Suprapubic skin (tissue), 4 donors: ENCODE results near the gene AHI1. TPM values are rescaled to one million over a fixed set of nuclear protein-coding genes. Genes with fewer than 3 reads are reported as not detected.

ENCODE experiments used
- DNase-seq, 2 donors: peaks; one replicate each; pipeline ENCODE4 v3.0.0-alpha.2; 2019; ENCODE audit warnings: low spot score in 2 of 2
- H3K27ac ChIP-seq: fragments of 200-600 bp; sonication (generic); one replicate; pipeline ENCODE4 v1.5.1; 2019
- H3K27me3 ChIP-seq: fragments of 200-600 bp; sonication (generic); one replicate; pipeline ENCODE4 v1.5.1; 2019
- H3K36me3 ChIP-seq: fragments of 200-600 bp; sonication (generic); one replicate; pipeline ENCODE4 v1.5.1; 2019
- H3K4me1 ChIP-seq: fragments of 200-600 bp; sonication (generic); one replicate; pipeline ENCODE4 v1.5.1; 2019
- H3K4me3 ChIP-seq: fragments of 200-600 bp; sonication (generic); one replicate; pipeline ENCODE4 v1.5.1; 2019; ENCODE audit warnings: mild to moderate bottlenecking
- H3K9me3 ChIP-seq: fragments of 200-600 bp; sonication (generic); one replicate; pipeline ENCODE4 v1.5.1; 2019
- CTCF ChIP-seq, 2 donors: fragments of 200-600 bp in 1 of 2; fragments of 450-650 bp in 1 of 2; sonication (generic) in 1 of 2; IDR thresholded peaks; one replicate each; pipeline ENCODE4 v1.5.1; 2016 to 2019; ENCODE audit warnings: antibody characterized with exemption in 2 of 2, mild to moderate bottlenecking in 1 of 2, moderate library complexity in 1 of 2
- EP300 ChIP-seq: sonication (generic); formaldehyde crosslinking; IDR thresholded peaks from one replicate; pipeline ENCODE4 v1.6.1; 2017; ENCODE audit warnings: antibody characterized with exemption
- POLR2A ChIP-seq, 2 donors: fragments of 450-650 bp; IDR thresholded peaks; one replicate each; pipeline ENCODE4 v1.6.1; 2017; ENCODE audit warnings: antibody characterized with exemption in 2 of 2, mild to moderate bottlenecking in 2 of 2, moderate library complexity in 2 of 2
- POLR2AphosphoS5 ChIP-seq, 3 donors: sonication (generic); formaldehyde crosslinking; IDR thresholded peaks; one replicate each; pipeline ENCODE4 v1.6.1; 2017; ENCODE audit warnings: antibody characterized with exemption in 3 of 3
- whole genome bisulfite sequencing: methylation state at CpG from one replicate; pipeline ENCODE4 v1.1.5; 2018; 5-methylcytosine and 5-hydroxymethylcytosine counted together
- total RNA-seq, 4 donors: library from RNA; depleted of rRNA; stranded (reverse); fragments of >200 nt; gene quantifications; one replicate each; pipeline ENCODE4 v1.1.0, GENCODE V29; 2016

The AHI1 gene
- total RNA-seq, 4 donors from 2014 or later = 12.1 to 53.6 (median 19.2) TPM

- Histone ChIP-seq H3K27ac (no peak overlapping the region), H3K36me3 (peaks cover 26% of the 10 kb centered on the region), H3K9me3 (peaks cover 5% of the 10 kb centered on the region), H3K27me3 (no peaks in the 10 kb centered on the region), H3K4me1 (no peaks in the 10 kb centered on the region), H3K4me3 (no peak overlapping the region)
- no peak for DNase-seq
- WGBS = 61% methylated on average over 2 of the region's 2 CpGs
- TF ChIP-seq POLR2AphosphoS5 (IDR thresholded peaks at IDR 0.05) (no peak), POLR2A (IDR thresholded peaks at IDR 0.05) (no peak), CTCF (IDR thresholded peaks at IDR 0.05) (no peak), EP300 (no peak)
Observed at GRCh38 chr6:135475292-135475886, 22.2 kb downstream of the AHI1 start.

- Histone ChIP-seq H3K4me3 (no peak overlapping the region), H3K36me3 (peaks cover 16% of the 10 kb centered on the region), H3K9me3 (no peaks in the 10 kb centered on the region), H3K27me3 (no peaks in the 10 kb centered on the region), H3K4me1 (no peaks in the 10 kb centered on the region), H3K27ac (no peak overlapping the region)
- DNase-seq = no peak
- no peak for TF ChIP-seq POLR2AphosphoS5 (IDR thresholded peaks at IDR 0.05)
- no peak for TF ChIP-seq EP300
- TF ChIP-seq POLR2A (IDR thresholded peaks at IDR 0.05) = no peak
- no peak for TF ChIP-seq CTCF (IDR thresholded peaks at IDR 0.05)
Observed at GRCh38 chr6:135474362-135474761, 23.2 kb downstream of the AHI1 start.

GRCh38 chr6:135465903-135466302 lies 31.6 kb downstream of the AHI1 start:
- H3K36me3 ChIP-seq = peaks cover 26% of the 10 kb centered on the region
- no peak overlapping the region for H3K27ac ChIP-seq
- TF ChIP-seq POLR2AphosphoS5 (IDR thresholded peaks at IDR 0.05) (no peak), EP300 (no peak), POLR2A (IDR thresholded peaks at IDR 0.05) (no peak), CTCF (IDR thresholded peaks at IDR 0.05) (no peak)
- DNase-seq = no peak
- no peaks in the 10 kb centered on the region for H3K9me3 ChIP-seq
- no peaks in the 10 kb centered on the region for H3K4me1 ChIP-seq
- no peaks in the 10 kb centered on the region for H3K27me3 ChIP-seq
- WGBS = 94% methylated on average over 4 of the region's 4 CpGs
- no peak overlapping the region for H3K4me3 ChIP-seq

GRCh38 chr6:135465307-135465706 lies 32.2 kb downstream of the AHI1 start:
- no peak for TF ChIP-seq POLR2AphosphoS5 (IDR thresholded peaks at IDR 0.05)
- TF ChIP-seq EP300 = no peak
- no peak for TF ChIP-seq POLR2A (IDR thresholded peaks at IDR 0.05)
- no peak for TF ChIP-seq CTCF (IDR thresholded peaks at IDR 0.05)
- Histone ChIP-seq H3K4me1 (no peaks in the 10 kb centered on the region), H3K27me3 (no peaks in the 10 kb centered on the region), H3K9me3 (no peaks in the 10 kb centered on the region), H3K4me3 (no peak overlapping the region), H3K36me3 (peaks cover 26% of the 10 kb centered on the region), H3K27ac (no peak overlapping the region)
- DNase-seq = no peak
- WGBS = 92% methylated on average over 1 of the region's 1 CpG

GRCh38 chr6:135464634-135465033 lies 32.9 kb downstream of the AHI1 start:
- no peak for TF ChIP-seq CTCF (IDR thresholded peaks at IDR 0.05)
- TF ChIP-seq POLR2AphosphoS5 (IDR thresholded peaks at IDR 0.05) = no peak
- TF ChIP-seq EP300 = no peak
- no peak for TF ChIP-seq POLR2A (IDR thresholded peaks at IDR 0.05)
- Histone ChIP-seq H3K27me3 (no peaks in the 10 kb centered on the region), H3K4me3 (no peak overlapping the region), H3K9me3 (no peaks in the 10 kb centered on the region), H3K36me3 (peaks cover 26% of the 10 kb centered on the region), H3K4me1 (no peaks in the 10 kb centered on the region), H3K27ac (no peak overlapping the region)
- WGBS = 88% methylated on average over 1 of the region's 1 CpG
- DNase-seq = no peak
